K562 (cell line): ENCODE measurements around the gene NRXN3. TPM values are rescaled to one million over a fixed set of nuclear protein-coding genes. Genes with fewer than 3 reads are reported as not detected.

Source experiments
- ATAC-seq: fragments of 200-7000 bp; cut with Tn5 transposase; 3 replicates; pipeline ENCODE4 v1.9.1; 2020; ENCODE audit warnings: moderate library complexity
- BruUV-seq: library from RNA; stranded (reverse); fragments of 400-500 nt; replicated peaks from 2 replicates; lab custom pipeline; 2021; lab: Mats Ljungman, UMichigan
- CTCF ChIA-PET: fragments of 300-600 bp; formaldehyde crosslinking; extraction: SDS; loops from one replicate; lab custom pipeline; 2021; ENCODE audit warnings: low intra/inter-chr PET ratio; lab: Yijun Ruan, JAX
- POLR2A ChIA-PET: fragments of 300-600, 350-650 bp; sonication (Branson Sonifier 250); formaldehyde crosslinking; extraction: SDS; loops from one replicate; lab custom pipeline; 2021; ENCODE audit warnings: antibody characterized with exemption, inconsistent platforms; lab: Yijun Ruan, JAX
- DNase-seq, 4 experiments: peaks; one replicate each; pipeline versions ENCODE4 v3.0.0 to v3.0.0-alpha.2; 2011 to 2018; ENCODE audit warnings: low spot score in 3 of 4, mixed read lengths in 3 of 4; ENCODE audit errors: extremely low read depth in 1 of 4
- FAIRE-seq: peaks from 2 replicates; lab custom pipeline; 2011; peaks lifted over from hg19 to GRCh38; lab: Jason Lieb, UNC
- H2AFZ ChIP-seq: 2 replicates; pipeline ENCODE4 v1.6.0; 2011; ENCODE audit warnings: low read depth, low read length, control low read depth, inconsistent platforms
- H3K27ac ChIP-seq: fragments of 200-600 bp; 3 replicates; pipeline ENCODE4 v1.8.0; 2011; ENCODE audit warnings: low read depth, mild to moderate bottlenecking, control low read depth, inconsistent platforms, low read length, moderate library complexity, mixed read lengths; ENCODE audit errors: extremely low read depth
- H3K27me3 ChIP-seq, 2 experiments: fragments of 300-600 bp in 1 of 2; 2 replicates in 1 of 2; 3 replicates in 1 of 2; pipeline versions ENCODE4 v1.6.0 to v1.8.0; 2011; ENCODE audit warnings: inconsistent platforms in 2 of 2, low read length in 2 of 2, mild to moderate bottlenecking in 1 of 2, mixed read lengths in 1 of 2, moderate library complexity in 1 of 2; ENCODE audit not compliant: control insufficient read depth in 2 of 2, insufficient read depth in 2 of 2
- H3K36me3 ChIP-seq: fragments of 300-600 bp; 3 replicates; pipeline ENCODE4 v1.8.0; 2011; ENCODE audit warnings: mild to moderate bottlenecking, low read length, inconsistent platforms; ENCODE audit not compliant: control insufficient read depth, insufficient read depth
- H3K4me1 ChIP-seq, 2 experiments: fragments of 200-600 bp in 1 of 2; replicated peaks in 1 of 2; 2 replicates in 1 of 2; 3 replicates in 1 of 2; pipeline versions ENCODE4 v1.5.1 to v1.8.0; 2011; ENCODE audit warnings: inconsistent platforms in 2 of 2, low read length in 2 of 2, mild to moderate bottlenecking in 1 of 2, mixed read lengths in 1 of 2, moderate library complexity in 1 of 2; ENCODE audit not compliant: control insufficient read depth in 2 of 2, insufficient read depth in 2 of 2
- H3K4me2 ChIP-seq: 2 replicates; pipeline ENCODE4 v1.6.1; 2011; ENCODE audit warnings: low read length, control low read depth, inconsistent platforms, mixed read lengths; ENCODE audit not compliant: insufficient read depth
- H3K4me3 ChIP-seq: fragments of 200-600 bp; sonication (generic), shearing (Covaris generic); 2 replicates; pipeline ENCODE4 v1.5.1; 2016; ENCODE audit warnings: control low read depth, inconsistent platforms
- H3K79me2 ChIP-seq: fragments of 200-600 bp; 3 replicates; pipeline ENCODE4 v1.8.0; 2011; ENCODE audit warnings: low read length, inconsistent platforms; ENCODE audit not compliant: control insufficient read depth, insufficient read depth
- H3K9ac ChIP-seq, 2 experiments: 2 replicates each; pipeline versions ENCODE4 v1.6.0 to v1.6.1; 2011; ENCODE audit warnings: low read depth in 2 of 2, low read length in 2 of 2, control low read depth in 1 of 2, inconsistent platforms in 1 of 2, mild to moderate bottlenecking in 1 of 2, mixed read lengths in 1 of 2; ENCODE audit not compliant: insufficient read depth in 1 of 2
- H3K9me1 ChIP-seq: one replicate; pipeline ENCODE4 v1.6.0; 2011; ENCODE audit warnings: inconsistent platforms, mild to moderate bottlenecking, low read length, moderate library complexity; ENCODE audit not compliant: control insufficient read depth, insufficient read depth
- H3K9me3 ChIP-seq: replicated peaks from 2 replicates; pipeline ENCODE4 v1.5.1; 2011; ENCODE audit warnings: low read depth, low read length, inconsistent platforms; ENCODE audit not compliant: control insufficient read depth, insufficient read depth
- H4K20me1 ChIP-seq: replicated peaks from 2 replicates; pipeline ENCODE4 v1.6.1; 2011; ENCODE audit warnings: low read length, inconsistent platforms, mixed read lengths; ENCODE audit not compliant: control insufficient read depth, insufficient read depth
- EHMT2 ChIP-seq: fragments of 450-650 bp; IDR thresholded peaks from 2 replicates; pipeline ENCODE4 v1.6.1; 2018; ENCODE audit warnings: antibody characterized with exemption
- ESRRA ChIP-seq: fragments of 450-650 bp; IDR thresholded peaks from 2 replicates; pipeline ENCODE4 v1.6.1; 2014; ENCODE audit warnings: low read depth, mild to moderate bottlenecking, moderate library complexity, borderline replicate concordance
- HINFP ChIP-seq: fragments of 450-650 bp; conservative IDR thresholded peaks from 2 replicates; pipeline ENCODE4 v1.6.1; 2016; ENCODE audit warnings: missing genetic modification characterization, low read depth, mild to moderate bottlenecking, control low read depth, missing compliant biosample characterization
- KLF10 ChIP-seq: fragments of 250-450 bp; sonication (Bioruptor Pico); IDR thresholded peaks from 2 replicates; pipeline ENCODE4 v1.6.1; 2021; ENCODE audit warnings: matching md5 sums
- KLF6 ChIP-seq: fragments of 250-450 bp; sonication (Bioruptor Pico); IDR thresholded peaks from 2 replicates; pipeline ENCODE4 v1.4.0; 2020; ENCODE audit warnings: mild to moderate bottlenecking, moderate library complexity, borderline replicate concordance
- MXI1 ChIP-seq: IDR thresholded peaks from 2 replicates; pipeline ENCODE4 v1.6.1; 2011; ENCODE audit warnings: low read depth, mild to moderate bottlenecking, improper control_type of control experiment, low read length
- SIN3B ChIP-seq: fragments of 450-650 bp; IDR thresholded peaks from 2 replicates; pipeline ENCODE4 v1.6.1; 2017; ENCODE audit warnings: low read depth, mild to moderate bottlenecking, moderate library complexity
- SREBF2 ChIP-seq: sonication (generic); formaldehyde crosslinking; IDR thresholded peaks from 2 replicates; pipeline ENCODE4 v1.4.0; 2020; ENCODE audit warnings: mild to moderate bottlenecking, missing genetic modification reagents
- TFAM ChIP-seq: fragments of 250-450 bp; sonication (Bioruptor Pico); conservative IDR thresholded peaks from 2 replicates; pipeline ENCODE4 v1.5.0; 2021; ENCODE audit warnings: mild to moderate bottlenecking, moderate library complexity
- TSC22D4 ChIP-seq: fragments of 450-650 bp; IDR thresholded peaks from 2 replicates; pipeline ENCODE4 v1.6.1; 2016; ENCODE audit warnings: missing genetic modification characterization, missing biosample characterization, control low read depth
- ZBTB9 ChIP-seq: fragments of 450-650 bp; formaldehyde crosslinking; IDR thresholded peaks from 2 replicates; pipeline ENCODE4 v1.4.0; 2020; ENCODE audit warnings: mild to moderate bottlenecking, moderate library complexity
- ZNF263 ChIP-seq: sonication (generic); formaldehyde crosslinking; IDR thresholded peaks from 2 replicates; pipeline ENCODE4 v1.8.0; 2022; ENCODE audit warnings: mild to moderate bottlenecking, missing genetic modification reagents, borderline replicate concordance
- ZNF3 ChIP-seq: fragments of 250-450 bp; sonication (Bioruptor Pico); IDR thresholded peaks from 2 replicates; pipeline ENCODE4 v1.5.0; 2021; ENCODE audit warnings: mild to moderate bottlenecking, moderate library complexity
- WGBS: fragments of 100-300 bp; shearing (Covaris generic); methylation state at CpG from one replicate; pipeline ENCODE4 v1.1.6; 2016; ENCODE audit warnings: low coverage, mixed read lengths; ENCODE audit not compliant: insufficient coverage; ENCODE audit errors: missing lambda C conversion rate; 5-methylcytosine and 5-hydroxymethylcytosine counted together
- in situ Hi-C: fragments of 300-500 bp; cut with MboI; formaldehyde crosslinking; loops from 4 replicates; pipeline ENCODE4 v1.15.0; 2018; ENCODE audit warnings: inconsistent platforms, mixed read lengths
- intact Hi-C: fragments of 100-400 bp; cut with micrococcal nuclease; formaldehyde crosslinking; loops from 2 replicates; pipeline ENCODE4 v1.14.2; 2022
- polyA plus RNA-seq, 8 experiments: library from polyadenylated mRNA; depleted of rRNA in 4 of 8; stranded (reverse) in 5 of 8; unstranded in 3 of 8; fragments of >200 nt; fragmentation: Nextera tagmentation in 2 of 8; fragmentation: Illumina TruSeq in 1 of 8; extraction: Ambion mirVana in 2 of 8; extraction: Trizol in 1 of 8; gene quantifications; 2 replicates each; pipeline versions ENCODE4 v1.2.1 to v1.2.3, GENCODE V29; 2011 to 2014; ENCODE audit warnings: inconsistent platforms in 1 of 8, missing spikeins in 1 of 8
- total RNA-seq, 7 experiments: library from RNA; depleted of rRNA in 6 of 7; stranded (reverse); fragments of >200 nt in 6 of 7; fragmentation: Illumina TruSeq in 2 of 7; extraction: Trizol in 2 of 7; gene quantifications; 2 replicates each; pipeline versions ENCODE4 v1.2.1 to v1.2.3, GENCODE V29; 2011 to 2021; ENCODE audit warnings: low replicate concordance in 1 of 7
- TF ChIP-seq, protein P1 (sequence below), 2 experiments: IDR thresholded peaks; 2 replicates each; pipeline ENCODE4 v1.6.1; 2011; ENCODE audit warnings: borderline replicate concordance in 1 of 2, control low read depth in 1 of 2, low read depth in 1 of 2, low read length in 1 of 2, mild to moderate bottlenecking in 1 of 2, mixed read lengths in 1 of 2, moderate library complexity in 1 of 2; ENCODE audit not compliant: insufficient read depth in 1 of 2, insufficient read length in 1 of 2, poor library complexity in 1 of 2, severe bottlenecking in 1 of 2; ENCODE audit errors: extremely low read depth in 1 of 2

Gene NRXN3
- total and polyA plus RNA-seq, 9 of the 15 experiments (the other 6 are each of a cell fraction or from before 2014, with no cell fraction given): 0.09 TPM; not detected in 8

- CTCF ChIA-PET: no interaction called here
Measured at GRCh38 chr14:79510659-79511058, 1340.5 kb downstream of the NRXN3 start.

GRCh38 chr14:79511146-79511545 lies 1341.0 kb downstream of the NRXN3 start:
- in situ Hi-C loops (no loop called here), intact Hi-C loops (no loop called here)
- CTCF ChIA-PET: no interaction called here
- ATAC-seq (no peak), DNase-seq (no peak), FAIRE-seq (no peak)
- Histone ChIP-seq H2AFZ (no peak overlapping the region), H3K9me1 (no peaks in the 10 kb centered on the region), H3K79me2 (no peaks in the 10 kb centered on the region), H3K27ac (no peak overlapping the region), H3K27me3 (no peaks in the 10 kb centered on the region), H3K9me3 (no peaks in the 10 kb centered on the region), H3K4me3 (no peak overlapping the region), H3K36me3 (no peaks in the 10 kb centered on the region), H3K9ac (no peak overlapping the region), H4K20me1 (no peaks in the 10 kb centered on the region), H3K4me2 (no peak overlapping the region), H3K4me1 (no peaks in the 10 kb centered on the region)
- BruUV-seq: no TSS peak
- POLR2A ChIA-PET: no interaction called here
- 0% methylated on average over 3 of the region's 3 CpGs for WGBS
- TF ChIP-seq, protein P1, sequence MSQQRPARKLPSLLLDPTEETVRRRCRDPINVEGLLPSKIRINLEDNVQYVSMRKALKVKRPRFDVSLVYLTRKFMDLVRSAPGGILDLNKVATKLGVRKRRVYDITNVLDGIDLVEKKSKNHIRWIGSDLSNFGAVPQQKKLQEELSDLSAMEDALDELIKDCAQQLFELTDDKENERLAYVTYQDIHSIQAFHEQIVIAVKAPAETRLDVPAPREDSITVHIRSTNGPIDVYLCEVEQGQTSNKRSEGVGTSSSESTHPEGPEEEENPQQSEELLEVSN (IDR thresholded peaks at IDR 0.05; ENCODE audit: borderline replicate concordance in 1 of 2, extremely low read depth in 1 of 2, insufficient read depth in 1 of 2, insufficient read length in 1 of 2, low read depth in 1 of 2, low read length in 1 of 2, poor library complexity in 1 of 2, severe bottlenecking in 1 of 2): no peak
- TF ChIP-seq ZNF263 (CRISPR knock-in tag): no peak
- no peak for TF ChIP-seq EHMT2
- TF ChIP-seq KLF10 (CRISPR knock-in tag): no peak
- TF ChIP-seq ZBTB9: no peak
- no peak for TF ChIP-seq HINFP (tag)
- TF ChIP-seq SREBF2: no peak
- no peak for TF ChIP-seq SIN3B
- TF ChIP-seq KLF6 (CRISPR knock-in tag): no peak
- no peak for TF ChIP-seq TFAM (CRISPR knock-in tag)
- no peak for TF ChIP-seq ESRRA
- no peak for TF ChIP-seq TSC22D4 (tag)

More at GRCh38 chr14:79510659-79511058, 1340.5 kb downstream of the NRXN3 start:
- FAIRE-seq (no peak), ATAC-seq (no peak), DNase-seq (no peak)
- Histone ChIP-seq H3K4me2 (no peak overlapping the region), H3K9me3 (no peaks in the 10 kb centered on the region), H3K9ac (no peak overlapping the region), H3K4me3 (no peak overlapping the region), H3K79me2 (no peaks in the 10 kb centered on the region), H3K27ac (no peak overlapping the region), H3K4me1 (no peaks in the 10 kb centered on the region), H4K20me1 (no peaks in the 10 kb centered on the region), H2AFZ (no peak overlapping the region), H3K36me3 (no peaks in the 10 kb centered on the region), H3K9me1 (no peaks in the 10 kb centered on the region), H3K27me3 (no peaks in the 10 kb centered on the region)
- intact Hi-C loops (no loop called here), in situ Hi-C loops (no loop called here)
- TF ChIP-seq MXI1: no peak
- no peak for TF ChIP-seq ZNF3 (CRISPR knock-in tag)
- POLR2A ChIA-PET: no interaction called here
- BruUV-seq: no TSS peak
- whole genome bisulfite sequencing: 0% methylated on average over 2 of the region's 3 CpGs
